Stimulated activated CD8-positive, alpha-beta memory T cell treated with anti-CD3 and anti-CD28 coated beads, Interleukin-4, amount 100 ng/mL, for 48 hours (primary cell): ENCODE results near the gene ZNF467.

Experiments
- DNase-seq: peaks from one replicate; pipeline ENCODE4 v3.0.0-alpha.2; 2020

The ZNF467 gene

DNA sequence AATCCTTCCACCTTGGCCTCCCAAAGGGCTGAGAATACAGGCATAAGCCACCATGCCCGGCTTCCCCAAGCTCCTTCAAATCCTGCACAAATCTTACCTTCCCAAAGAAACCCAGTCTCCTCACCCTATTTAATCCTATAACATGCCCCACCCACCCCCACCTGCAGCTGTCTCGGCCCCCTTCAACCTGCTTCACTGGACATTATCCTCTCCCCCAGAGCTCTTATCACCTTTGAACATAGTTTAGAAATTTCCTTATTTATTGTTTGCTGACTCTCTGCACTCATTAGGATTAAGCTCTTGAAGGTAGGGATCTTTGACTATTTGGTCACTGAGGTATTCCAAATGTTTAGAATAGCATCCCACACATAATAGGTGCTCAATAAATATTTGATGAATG, 3.5 kb downstream of the ZNF467 start:
- DNase-seq: no peak

DNA sequence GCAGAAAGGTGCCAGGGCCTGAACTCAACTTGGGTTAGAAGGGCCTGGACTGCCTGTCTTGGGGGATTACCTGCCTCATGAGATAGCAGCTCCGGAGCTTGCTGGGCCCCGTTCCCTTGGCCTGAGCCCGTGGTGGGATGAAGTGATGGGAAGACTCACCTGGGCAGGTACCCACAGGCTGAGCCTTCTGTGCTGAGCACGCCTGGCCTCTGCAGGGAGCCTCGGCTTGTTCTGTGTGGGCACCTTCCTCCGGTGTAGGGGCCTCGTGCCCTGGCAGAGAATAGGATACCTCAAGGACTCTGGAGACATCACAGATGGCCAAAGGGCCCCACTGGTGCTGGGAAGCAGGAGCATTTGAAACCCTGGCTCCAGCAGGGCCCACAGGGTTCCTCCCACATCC, 4.5 kb downstream of the ZNF467 start:
- no peak for DNase-seq

DNA sequence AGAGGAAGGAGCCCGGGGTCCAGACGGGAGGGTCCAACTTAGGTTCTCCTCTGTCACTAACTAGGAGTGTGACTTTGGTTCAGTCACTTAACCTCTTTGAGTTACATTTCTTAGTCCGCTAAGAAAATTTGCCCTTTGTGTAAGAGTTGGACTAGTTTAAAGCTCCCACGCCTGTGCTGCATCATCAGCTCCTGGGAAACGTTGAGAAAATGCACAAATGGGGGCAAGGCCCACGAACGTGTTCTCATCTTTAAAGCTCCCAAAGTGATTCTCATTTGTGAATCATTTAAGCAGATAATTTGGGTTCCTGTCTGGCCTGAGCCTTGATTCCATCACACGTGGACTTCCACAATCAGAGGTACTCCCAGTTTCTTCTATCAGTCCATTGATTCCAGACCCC, 6.3 kb downstream of the ZNF467 start:
- DNase-seq: no peak

DNA sequence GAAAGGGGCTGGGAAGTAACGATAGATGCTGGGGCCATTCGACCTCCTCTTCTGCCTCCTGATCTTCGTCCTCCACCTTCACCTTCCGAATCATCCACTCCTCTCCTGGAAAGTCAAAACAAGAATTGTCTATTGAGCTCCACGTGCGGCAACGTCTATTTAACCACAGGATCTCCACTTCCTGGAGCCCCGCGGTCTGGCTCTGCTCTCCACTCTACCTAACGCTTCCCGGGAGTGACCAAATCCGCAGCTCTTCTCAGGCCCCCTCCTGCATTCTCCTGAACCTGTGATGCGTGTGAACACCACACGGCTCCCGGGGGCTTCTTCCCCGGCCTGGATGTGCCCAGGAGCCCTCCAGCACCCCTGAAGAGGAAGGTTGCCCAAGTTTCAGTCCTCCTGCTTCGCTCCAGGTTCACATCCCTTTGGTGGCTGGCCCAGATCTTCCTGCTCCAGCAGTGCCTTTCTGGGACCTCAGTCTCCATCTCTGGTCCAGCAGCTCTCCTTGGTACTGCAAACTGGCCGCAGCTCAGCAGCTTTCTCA, 7.2 kb downstream of the ZNF467 start:
- no peak for DNase-seq

DNA sequence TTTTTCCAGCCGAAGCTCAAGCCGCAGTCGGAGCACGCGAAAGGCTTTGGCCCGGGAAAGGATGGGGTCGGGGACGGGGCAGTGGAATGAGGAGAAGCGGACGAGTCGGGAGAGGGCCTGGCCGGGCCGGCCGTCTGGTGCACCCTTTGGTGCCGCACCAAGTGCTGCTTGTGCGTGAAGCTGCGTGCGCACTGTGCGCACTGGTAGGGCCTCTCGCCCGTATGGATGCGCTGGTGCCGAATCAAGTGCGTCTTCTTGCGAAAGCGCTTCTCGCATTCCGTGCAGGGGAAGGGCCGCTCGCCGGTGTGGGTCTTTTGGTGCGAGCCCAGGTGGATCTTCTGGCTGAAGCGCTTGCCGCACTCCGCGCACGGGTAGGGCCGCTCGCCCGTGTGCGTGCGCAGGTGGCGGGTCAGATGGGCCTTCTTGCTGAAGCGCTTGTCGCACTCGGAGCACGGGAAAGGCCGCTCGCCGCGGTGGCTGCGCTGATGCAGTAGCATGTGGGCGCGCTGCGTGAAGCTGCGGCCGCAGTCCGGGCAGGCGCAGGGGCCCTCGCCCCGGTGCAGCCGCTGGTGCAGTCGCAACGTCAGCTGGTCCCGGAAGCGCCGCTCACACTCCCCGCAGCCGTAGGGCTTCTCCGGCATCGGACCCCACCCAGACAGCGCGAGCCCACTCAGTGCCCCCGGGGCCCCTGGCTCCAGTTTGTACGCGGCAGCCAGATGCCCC, 7.8 kb downstream of the ZNF467 start:
- no peak for DNase-seq

DNA sequence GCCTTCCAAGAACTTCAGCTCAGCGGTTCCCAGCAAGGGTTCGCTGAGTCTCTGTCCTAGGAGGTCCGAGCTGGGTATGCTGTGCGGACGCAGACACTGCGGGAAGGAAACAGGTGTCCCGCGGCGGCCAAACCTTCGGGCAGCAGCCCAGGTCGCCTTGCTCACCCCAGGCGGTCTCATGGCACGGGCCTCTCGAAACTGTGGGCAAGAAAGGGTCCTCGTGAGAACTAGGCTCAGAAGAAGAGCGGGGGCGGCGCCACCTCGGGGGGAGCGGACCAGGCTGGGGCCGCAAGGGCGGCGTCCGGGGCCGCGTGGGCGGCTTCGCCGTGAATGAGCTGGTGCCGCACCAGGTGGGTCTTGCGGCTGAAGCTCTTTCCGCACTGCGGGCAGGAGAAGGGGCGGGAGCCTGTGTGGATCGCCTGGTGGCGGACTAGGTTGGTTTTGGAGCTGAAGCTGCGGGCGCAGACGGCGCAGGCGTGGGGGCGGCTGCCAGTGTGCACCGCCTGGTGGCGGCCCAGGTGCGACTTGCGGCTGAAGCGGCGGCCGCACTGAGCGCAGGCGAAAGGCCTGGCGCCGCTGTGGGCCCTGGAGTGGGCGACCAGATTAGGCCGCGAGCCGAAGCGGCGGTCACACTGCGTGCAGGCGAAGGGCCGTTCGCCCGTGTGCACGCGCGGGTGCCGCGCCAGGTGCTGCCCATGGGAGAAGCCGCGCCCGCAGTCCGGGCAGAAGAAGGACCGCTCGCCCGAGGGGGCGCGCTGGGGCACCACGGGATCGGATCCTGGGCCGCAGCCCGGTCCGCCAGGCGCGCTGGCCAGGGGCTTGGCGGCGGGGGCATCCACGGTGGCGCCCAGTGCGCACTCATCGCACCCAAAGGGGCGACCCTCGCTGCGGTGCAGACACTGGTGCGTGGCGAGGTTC, 8.6 kb downstream of the ZNF467 start:
- DNase-seq: no peak

DNA sequence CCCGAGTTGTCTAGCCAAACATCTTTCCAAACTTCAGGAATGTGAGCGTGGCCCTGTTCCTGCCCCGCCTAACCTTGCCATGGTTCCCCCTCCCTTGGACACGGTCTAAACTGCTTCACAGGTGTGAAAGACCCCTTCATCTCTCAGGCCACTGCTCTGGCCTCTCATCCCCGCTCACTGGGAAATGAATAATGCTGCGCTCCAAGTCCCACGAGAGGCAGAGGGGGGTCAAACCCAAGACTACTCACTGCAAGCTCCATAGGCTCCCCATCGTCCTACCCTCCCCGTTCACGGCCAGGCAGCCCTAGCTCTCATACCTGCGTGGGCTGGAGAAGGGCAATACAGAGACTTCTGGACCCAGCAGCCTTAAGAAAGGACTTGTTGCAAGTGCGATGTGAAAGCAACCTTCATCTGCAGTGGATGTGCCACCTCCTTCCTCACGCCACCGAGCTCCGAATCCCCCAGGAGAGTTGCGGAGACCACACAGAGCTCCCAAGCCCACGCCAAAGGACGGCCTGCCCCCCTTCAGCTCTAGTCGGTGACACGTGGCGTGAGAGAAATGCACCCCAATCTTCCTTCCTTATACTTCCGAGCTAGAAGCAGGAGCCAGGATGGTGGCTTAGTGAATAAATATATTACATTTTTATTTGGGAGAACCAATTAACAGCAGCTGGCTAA, 9.7 kb downstream of the ZNF467 start:
- DNase-seq: no peak

DNA sequence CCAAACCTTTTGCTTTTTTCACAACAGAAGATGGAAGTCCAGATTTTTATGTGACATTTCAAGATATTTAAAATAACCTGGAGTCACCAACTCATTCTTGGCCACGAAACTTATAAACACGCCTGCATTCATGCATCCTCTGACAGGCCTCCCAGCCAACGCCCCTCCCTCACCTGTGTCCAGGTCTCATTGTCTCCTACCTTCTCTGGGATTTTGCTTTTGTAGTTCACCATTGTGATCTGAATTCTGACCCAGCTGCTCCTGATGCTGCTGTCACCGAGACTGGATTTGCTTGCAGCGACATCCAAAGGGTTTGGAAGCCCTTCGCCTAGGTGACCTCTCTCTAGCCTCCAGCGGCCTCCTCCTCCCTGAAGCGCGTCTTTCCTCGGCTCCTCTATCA, 10.8 kb downstream of the ZNF467 start:
- DNase-seq: no peak

DNA sequence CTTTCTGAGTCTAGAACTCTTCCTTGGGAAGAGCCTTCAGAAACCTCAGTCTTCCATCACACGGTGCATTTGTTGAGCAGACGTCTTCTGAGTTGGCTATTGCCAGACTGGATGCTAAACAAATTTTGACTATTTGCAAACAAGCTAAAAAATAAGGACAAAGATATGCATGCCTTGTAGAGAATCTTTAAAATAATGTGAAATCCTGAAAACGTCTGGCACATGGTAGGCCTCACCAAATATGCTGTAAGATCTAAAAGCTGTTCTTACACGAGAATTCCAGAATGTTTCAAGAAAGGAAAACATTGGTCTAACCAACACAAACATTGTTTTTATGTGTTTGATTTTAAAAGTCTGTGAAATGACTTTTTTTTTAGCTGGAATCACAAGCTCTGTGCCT, 11.3 kb downstream of the ZNF467 start:
- no peak for DNase-seq

DNA sequence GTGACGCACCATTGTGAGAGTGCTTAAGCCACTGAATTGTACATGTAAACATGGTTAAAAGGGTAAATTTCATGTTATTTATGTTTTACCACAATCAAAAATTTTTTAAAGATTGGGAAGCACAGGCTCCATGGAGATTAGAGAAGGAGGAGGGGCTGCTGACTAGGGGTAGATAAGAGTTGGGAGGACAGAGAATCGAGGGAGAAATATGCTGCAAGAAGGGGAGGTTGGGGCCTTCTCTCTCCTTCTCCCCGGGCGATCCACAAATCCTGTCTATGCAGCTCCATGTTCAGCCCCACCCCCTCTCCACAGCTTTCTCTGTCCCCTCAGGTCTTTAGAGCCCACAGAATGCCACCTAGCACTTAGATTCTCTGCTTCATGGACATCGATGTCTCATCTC, 12.1 kb downstream of the ZNF467 start:
- no peak for DNase-seq

DNA sequence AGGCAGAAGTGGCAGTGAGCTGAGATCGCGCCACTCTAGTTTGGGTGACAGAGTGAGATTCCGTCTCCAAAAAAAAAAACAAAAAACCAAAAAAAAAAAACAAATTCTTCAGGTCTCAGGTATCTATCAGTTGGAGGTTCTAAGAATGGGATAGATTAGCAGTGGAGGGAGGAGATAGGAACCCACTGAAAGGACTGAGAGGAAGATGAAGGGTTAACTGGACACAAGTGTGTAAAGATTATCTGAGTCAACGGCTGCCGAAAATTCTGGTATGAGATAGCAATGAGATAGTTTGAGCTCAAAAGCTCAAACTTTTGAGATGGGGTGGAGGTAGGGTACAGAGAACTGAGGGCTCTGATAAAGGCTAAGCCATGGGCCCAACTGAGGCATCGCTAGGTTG, 12.8 kb downstream of the ZNF467 start:
- no peak for DNase-seq

DNA sequence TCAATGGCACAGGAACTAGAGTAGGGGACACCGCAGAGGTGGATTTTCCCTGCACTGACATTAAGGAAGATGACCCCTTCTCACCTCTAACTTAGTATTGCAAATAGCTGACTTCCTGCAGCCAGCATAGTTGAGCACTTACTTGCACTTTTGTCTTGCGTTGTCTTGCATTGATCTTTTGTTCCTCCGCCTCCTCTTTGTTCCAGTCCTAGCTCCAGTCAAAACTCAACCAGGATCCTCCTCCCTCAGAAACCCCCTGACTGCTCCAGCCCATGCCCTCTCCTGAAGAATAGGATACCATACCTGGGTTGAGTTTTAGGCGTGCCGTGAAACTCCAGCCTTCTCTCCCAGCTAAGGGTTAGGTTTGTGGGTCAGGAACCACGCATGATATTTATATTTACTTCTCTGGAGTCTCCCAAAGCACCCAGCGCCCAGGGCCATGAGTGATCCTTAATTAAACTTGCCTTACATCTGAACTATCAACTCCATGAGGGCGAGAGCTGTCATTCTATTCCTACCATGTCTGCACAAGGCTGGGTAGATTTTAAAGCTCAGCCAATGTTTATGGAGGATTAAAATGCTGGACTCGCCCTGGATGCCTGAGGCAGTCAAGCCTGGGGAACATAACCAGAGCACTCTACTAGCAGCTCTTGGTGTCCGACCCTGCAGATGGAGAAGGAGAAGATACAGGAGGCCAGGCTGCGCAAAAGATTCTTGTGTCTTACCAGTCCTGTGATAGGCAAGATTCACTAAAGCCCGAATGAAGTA, 14.1 kb downstream of the ZNF467 start:
- no peak for DNase-seq

DNA sequence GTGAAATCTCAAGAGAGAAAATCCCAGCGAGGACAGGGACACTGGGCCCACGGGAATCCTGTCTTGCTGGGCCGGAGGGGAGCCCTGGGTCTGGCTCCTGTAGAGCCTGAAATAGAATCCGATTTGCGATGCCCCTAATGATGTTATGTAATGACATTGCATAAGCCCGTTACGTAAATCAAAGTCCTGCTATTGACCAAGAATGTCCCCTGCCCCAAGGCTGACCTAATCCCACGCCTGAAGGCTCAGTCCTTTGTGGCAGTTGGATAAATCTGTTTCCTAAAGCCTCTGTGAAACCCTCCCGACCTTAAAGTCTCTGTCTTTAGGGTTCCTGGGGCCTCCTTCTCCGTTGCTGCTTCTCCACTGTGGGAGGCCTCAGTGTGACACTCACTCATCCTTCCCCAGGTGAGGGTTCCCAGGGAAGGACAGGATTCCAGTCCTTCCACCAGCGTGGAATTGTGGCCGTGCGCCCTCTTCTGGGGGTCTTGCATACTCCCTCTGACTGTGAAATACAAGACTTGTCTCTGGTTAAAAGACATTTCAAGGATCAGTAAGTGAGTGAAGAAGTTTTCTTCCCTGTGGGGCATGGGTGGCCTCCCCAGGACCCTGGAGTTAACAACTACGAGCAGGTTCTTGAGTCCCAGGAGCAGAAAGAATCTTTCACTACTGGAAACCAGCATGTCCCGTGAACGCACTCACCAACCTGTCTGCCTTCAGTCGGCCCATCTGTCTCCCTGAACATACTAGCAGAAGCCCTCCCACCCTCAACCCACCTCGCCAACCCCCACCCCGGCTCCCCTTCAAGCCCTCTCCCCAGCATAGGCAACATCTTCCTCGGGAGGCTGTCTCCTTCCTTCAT, 19.8 kb downstream of the ZNF467 start:
- no peak for DNase-seq

DNA sequence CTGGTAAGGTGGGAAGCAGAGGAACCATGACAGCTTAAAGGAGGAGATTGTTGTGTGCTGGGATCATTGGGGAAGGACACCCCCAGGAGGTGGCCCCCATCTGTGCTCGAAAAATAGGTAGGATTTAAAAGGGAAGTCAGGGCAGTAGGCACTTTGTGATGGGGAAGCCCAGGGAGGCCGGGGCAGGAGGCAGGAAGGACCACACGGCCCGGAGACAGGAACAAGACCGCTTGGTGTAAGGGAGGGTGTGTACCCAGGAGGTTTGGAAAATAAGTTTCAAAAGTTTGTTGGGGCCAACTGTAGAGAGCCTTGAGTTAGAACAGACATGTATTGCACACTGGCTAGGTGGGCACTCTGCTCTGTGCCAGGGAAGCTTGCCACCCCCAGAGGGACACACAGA, 20.7 kb downstream of the ZNF467 start:
- DNase-seq: no peak

DNA sequence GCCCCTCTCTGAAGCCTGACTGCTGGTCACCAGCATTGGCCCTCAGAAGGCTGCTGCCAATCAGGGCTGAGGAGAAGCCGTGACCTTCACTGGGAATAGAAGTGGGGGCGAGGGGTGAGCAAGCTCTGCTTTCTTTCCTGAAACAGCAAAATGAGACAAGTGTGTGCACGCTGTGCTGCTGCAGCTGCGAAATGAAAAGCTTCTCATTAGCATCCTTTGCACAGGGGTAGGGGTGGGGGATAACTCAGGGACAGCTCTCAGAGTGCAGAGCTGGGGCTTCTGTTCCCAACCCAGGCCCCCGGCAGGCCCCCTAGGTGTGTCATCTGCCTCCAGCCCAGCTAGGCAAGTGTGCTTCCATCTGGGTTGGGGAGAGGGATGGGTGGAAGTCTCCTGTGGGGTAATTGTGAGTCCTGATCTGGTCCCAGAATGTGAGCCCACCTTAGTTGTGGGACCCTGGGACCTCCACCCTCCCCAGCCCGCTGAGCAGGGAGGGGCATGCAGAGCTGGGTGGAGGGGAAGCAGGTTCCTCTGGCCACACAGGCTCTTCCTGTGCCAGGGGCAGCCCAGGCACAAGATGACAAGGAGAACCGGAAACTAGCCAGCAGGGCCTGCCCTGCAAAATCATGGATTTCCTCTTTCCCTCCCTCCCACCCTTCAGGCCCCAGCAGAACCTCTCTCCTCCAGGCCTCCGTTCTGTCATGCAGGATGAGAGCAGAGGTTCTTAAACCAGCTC, 22.2 kb downstream of the ZNF467 start:
- DNase-seq: no peak

DNA sequence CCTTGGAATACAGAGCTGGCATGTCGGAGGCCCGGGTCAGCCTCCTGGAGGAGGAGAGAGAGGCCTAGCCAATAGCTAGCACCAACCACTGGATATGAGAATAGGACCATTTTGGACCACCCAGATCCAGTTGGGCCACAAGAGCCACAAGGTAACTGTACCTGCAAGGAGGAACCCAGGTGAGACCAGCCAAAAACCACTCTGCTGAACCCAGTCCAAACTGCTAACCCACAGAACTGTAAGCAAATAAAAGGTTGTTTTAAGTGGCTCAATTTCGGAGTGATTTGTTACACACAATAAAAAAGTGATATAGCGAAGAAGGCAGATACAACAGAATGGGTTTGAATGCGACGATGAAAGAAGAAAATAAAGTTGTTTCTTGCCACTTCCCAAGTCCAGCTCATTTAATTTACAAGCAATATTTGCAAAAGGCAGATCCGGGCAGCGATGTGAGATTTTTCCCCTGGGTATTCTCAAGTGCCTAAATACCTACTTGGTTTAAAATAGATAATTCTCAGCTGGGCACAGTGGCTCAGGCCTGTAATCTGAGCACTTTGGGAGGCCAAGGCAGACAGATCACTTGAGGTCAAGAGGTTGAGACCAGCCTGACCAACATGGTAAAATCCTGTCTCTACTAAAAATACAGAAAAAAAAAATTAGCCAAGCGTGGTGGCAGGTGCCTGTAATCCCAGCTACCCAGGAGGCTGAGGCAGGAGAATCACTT, 23.1 kb downstream of the ZNF467 start:
- no peak for DNase-seq

DNA sequence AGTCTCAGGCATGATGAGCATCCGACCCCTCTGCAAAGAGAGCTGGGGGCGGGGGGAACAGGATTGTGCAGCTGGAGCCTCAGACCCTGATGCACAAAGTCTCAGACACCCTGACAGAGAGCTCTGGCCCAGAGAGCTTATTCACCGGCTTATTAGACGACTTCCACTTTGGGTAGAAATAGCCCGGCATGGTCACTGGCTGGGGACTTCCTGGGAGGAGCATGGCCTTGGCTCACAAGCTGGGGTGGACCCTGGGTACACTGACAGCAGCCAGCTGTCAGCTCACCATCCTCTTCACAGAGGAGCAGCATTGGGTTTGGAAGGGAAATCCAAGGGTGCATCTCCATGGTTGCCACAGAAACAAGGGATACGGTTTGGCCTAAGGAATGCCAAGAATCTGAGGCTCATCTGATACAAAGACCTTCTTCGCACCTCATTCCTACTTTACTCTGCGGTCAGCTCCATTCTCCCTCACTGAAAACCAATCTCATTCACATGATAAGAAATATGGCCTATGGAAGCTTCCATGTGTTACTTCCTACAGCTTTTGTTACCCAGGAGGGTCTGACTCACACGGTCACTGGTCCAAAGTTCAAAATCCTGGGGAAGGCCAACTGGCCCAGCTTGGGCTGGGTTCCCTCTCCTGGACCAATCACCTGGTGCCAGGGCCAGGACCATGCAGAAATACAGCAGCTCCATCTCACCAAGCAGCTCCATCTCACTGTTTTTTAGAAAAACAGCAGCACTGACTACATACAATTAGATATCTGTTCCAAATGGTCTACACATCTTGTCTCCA, 25.1 kb downstream of the ZNF467 start:
- no peak for DNase-seq

DNA sequence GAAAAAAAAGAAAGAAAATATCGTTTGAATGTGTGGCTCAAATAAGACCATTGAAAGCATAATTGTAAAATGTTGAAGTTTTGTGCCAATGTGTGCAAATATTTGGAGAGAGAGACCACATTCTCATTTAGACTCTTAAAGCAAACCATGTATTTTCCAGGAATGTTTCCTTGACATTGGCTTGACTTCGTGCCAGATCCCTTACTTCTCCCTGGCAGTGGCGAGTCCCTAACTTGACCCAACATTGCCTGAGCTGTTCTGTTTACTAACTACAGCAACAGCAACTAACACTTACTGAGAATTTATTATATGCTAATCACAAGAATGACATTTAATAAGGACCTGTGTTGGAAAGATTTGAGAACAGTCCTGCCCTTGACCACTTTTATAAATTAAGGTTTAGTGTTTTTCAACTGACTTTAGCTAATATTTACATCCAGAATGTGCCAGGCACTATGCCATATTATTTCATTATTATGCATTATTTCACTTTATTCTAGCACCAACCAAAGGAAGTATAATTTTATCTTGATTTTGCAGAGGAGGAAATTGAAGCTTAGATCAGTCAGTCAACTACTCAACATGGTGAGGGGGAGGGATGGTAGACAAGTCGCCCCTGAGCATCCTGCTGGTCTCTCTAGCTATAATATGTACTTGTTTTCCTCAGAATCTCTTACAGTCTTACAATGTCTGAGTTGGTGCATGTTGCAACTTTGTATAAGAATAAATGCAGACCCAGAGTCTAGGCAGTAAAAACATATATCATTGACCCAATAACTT, 29.7 kb downstream of the ZNF467 start:
- no peak for DNase-seq
